K562 (cell line): Measurements from ENCODE around the gene LRFN3. TPM values are rescaled to one million over a fixed set of nuclear protein-coding genes. Genes with fewer than 3 reads are reported as not detected.

Experiments used
- AFF1 ChIP-seq, 2 experiments: fragments of 450-650 bp; IDR thresholded peaks; 2 replicates each; pipeline ENCODE4 v1.6.1; 2018; ENCODE audit warnings: mild to moderate bottlenecking in 2 of 2, low read depth in 1 of 2; ENCODE audit not compliant: partially characterized antibody in 2 of 2
- ARID1B ChIP-seq: fragments of 450-650 bp; IDR thresholded peaks from 2 replicates; pipeline ENCODE4 v1.6.1; 2016; ENCODE audit warnings: antibody characterized with exemption, mild to moderate bottlenecking, inconsistent platforms
- BHLHE40 ChIP-seq: IDR thresholded peaks from 2 replicates; pipeline ENCODE4 v1.6.1; 2011; ENCODE audit warnings: low read length, improper control_type of control experiment
- DLX4 ChIP-seq: fragments of 250-450 bp; sonication (Bioruptor Pico); IDR thresholded peaks from 2 replicates; pipeline ENCODE4 v1.6.1; 2021; ENCODE audit warnings: mild to moderate bottlenecking
- DMBX1 ChIP-seq: fragments of 250-450 bp; sonication (Bioruptor Pico); IDR thresholded peaks from 2 replicates; pipeline ENCODE4 v1.8.0; 2022; ENCODE audit warnings: inconsistent platforms, mild to moderate bottlenecking, moderate library complexity, borderline replicate concordance
- E2F4 ChIP-seq: sonication (generic); formaldehyde crosslinking; IDR thresholded peaks from 2 replicates; pipeline ENCODE4 v1.8.0; 2022; ENCODE audit warnings: mild to moderate bottlenecking, low read depth, missing genetic modification reagents
- ELK1 ChIP-seq: sonication (generic); formaldehyde crosslinking; IDR thresholded peaks from 2 replicates; pipeline ENCODE4 v1.8.1; 2022; ENCODE audit warnings: missing genetic modification reagents
- FOXA3 ChIP-seq, 2 experiments: fragments of 450-650 bp in 1 of 2; sonication (generic) in 1 of 2; formaldehyde crosslinking; IDR thresholded peaks in 1 of 2; conservative IDR thresholded peaks in 1 of 2; 2 replicates each; pipeline versions ENCODE4 v1.4.0 to v1.8.0; 2020 to 2022; ENCODE audit warnings: mild to moderate bottlenecking in 2 of 2, missing genetic modification reagents in 1 of 2
- KAT7 ChIP-seq: sonication (generic); formaldehyde crosslinking; IDR thresholded peaks from 2 replicates; pipeline ENCODE4 v1.8.0; 2022; ENCODE audit warnings: missing genetic modification reagents, mild to moderate bottlenecking, borderline replicate concordance
- NFE2 ChIP-seq: IDR thresholded peaks from 2 replicates; pipeline ENCODE4 v1.6.1; 2014; ENCODE audit warnings: antibody characterized with exemption, low read depth
- SFPQ ChIP-seq: fragments of 200-400 bp; formaldehyde crosslinking; IDR thresholded peaks from 2 replicates; pipeline ENCODE4 v1.6.1; 2017; ENCODE audit warnings: mild to moderate bottlenecking, low read depth, low read length, moderate library complexity
- SMAD4 ChIP-seq: fragments of 250-450 bp; sonication (Bioruptor Pico); conservative IDR thresholded peaks from 2 replicates; pipeline ENCODE4 v1.8.0; 2021; ENCODE audit warnings: inconsistent platforms, mild to moderate bottlenecking, moderate library complexity
- SRSF9 ChIP-seq: fragments of 200-400 bp; formaldehyde crosslinking; IDR thresholded peaks from 2 replicates; pipeline ENCODE4 v1.6.1; 2017; ENCODE audit warnings: low read depth, low read length, borderline replicate concordance
- THRAP3 ChIP-seq: fragments of 450-650 bp; IDR thresholded peaks from 2 replicates; pipeline ENCODE4 v1.6.1; 2016; ENCODE audit warnings: mild to moderate bottlenecking, inconsistent platforms, borderline replicate concordance
- ZNF253 ChIP-seq: fragments of 250-450 bp; sonication (Bioruptor Pico); conservative IDR thresholded peaks from 2 replicates; pipeline ENCODE4 v1.6.1; 2021; ENCODE audit warnings: mild to moderate bottlenecking
- ZNF511 ChIP-seq: sonication (generic); formaldehyde crosslinking; IDR thresholded peaks from 2 replicates; pipeline ENCODE4 v1.8.0; 2022; ENCODE audit warnings: mild to moderate bottlenecking, missing genetic modification reagents
- ZNF717 ChIP-seq: fragments of 250-450 bp; sonication (Bioruptor Pico); IDR thresholded peaks from 2 replicates; pipeline ENCODE4 v1.5.0; 2021
- ZNF766 ChIP-seq: fragments of 200-800 bp; sonication (Bioruptor generic); conservative IDR thresholded peaks from 2 replicates; pipeline ENCODE4 v1.6.1; 2016; ENCODE audit warnings: missing genetic modification characterization, missing compliant biosample characterization
- polyA plus RNA-seq, 8 experiments: library from polyadenylated mRNA; depleted of rRNA in 4 of 8; stranded (reverse) in 5 of 8; unstranded in 3 of 8; fragments of >200 nt; fragmentation: Nextera tagmentation in 2 of 8; fragmentation: Illumina TruSeq in 1 of 8; extraction: Ambion mirVana in 2 of 8; extraction: Trizol in 1 of 8; gene quantifications; 2 replicates each; pipeline versions ENCODE4 v1.2.1 to v1.2.3, GENCODE V29; 2011 to 2014; ENCODE audit warnings: inconsistent platforms in 1 of 8, missing spikeins in 1 of 8
- total RNA-seq, 7 experiments: library from RNA; depleted of rRNA in 6 of 7; stranded (reverse); fragments of >200 nt in 6 of 7; fragmentation: Illumina TruSeq in 2 of 7; extraction: Trizol in 2 of 7; gene quantifications; 2 replicates each; pipeline versions ENCODE4 v1.2.1 to v1.2.3, GENCODE V29; 2011 to 2021; ENCODE audit warnings: low replicate concordance in 1 of 7

The LRFN3 gene
- total and polyA plus RNA-seq, 9 of the 15 experiments (the other 6 are each of a cell fraction or from before 2014, with no cell fraction given) = 0.03 to 0.12 (median 0.11) TPM; not detected in 6

- TF ChIP-seq FOXA3 (CRISPR knock-in tag; conservative IDR thresholded peaks at IDR 0.05 in 1 of 2, IDR thresholded peaks at IDR 0.05 in 1 of 2) (no peak), SMAD4 (0 out of 2 replicates have a peak, but pooled peaks have one; percentile 21), DMBX1 (CRISPR knock-in tag) (0 out of 2 replicates have a peak, but pooled peaks have one; percentile 60), ELK1 (no peak), NFE2 (no peak), ZNF717 (CRISPR knock-in tag) (no peak), KAT7 (CRISPR knock-in tag) (no peak), ZNF766 (CRISPR knock-in tag) (0 out of 2 replicates have a peak, but pooled peaks have one; percentile 23), ARID1B (no peak), ZNF511 (CRISPR knock-in tag) (peak; percentile 48; the same call in 1 of the 2 replicates), E2F4 (CRISPR knock-in tag) (no peak), ZNF253 (CRISPR knock-in tag) (no peak), THRAP3 (no peak), SFPQ (no peak), BHLHE40 (no peak), SRSF9 (no peak), AFF1 (IDR thresholded peaks at IDR 0.05; ENCODE audit: low read depth in 1 of 2, partially characterized antibody in 2 of 2) (peak in 1 of 2 experiments; percentile 83), DLX4 (CRISPR knock-in tag) (no peak)
These were observed 39.5 kb downstream of the LRFN3 start (continued) for GRCh38 chr19:35975608-35976214.
